Pancreas (tissue), 10 donors: ENCODE results near the gene CDC34. TPM values are rescaled to one million over a fixed set of nuclear protein-coding genes. Genes with fewer than 3 reads are reported as not detected.

ENCODE experiments used
- ATAC-seq, 4 donors: fragments of 200-7000 bp; cut with Tn5 transposase; one replicate each; pipeline versions ENCODE4 v1.8.0 to v1.9.1; 2020; ENCODE audit warnings: mild to moderate bottlenecking in 4 of 4, moderate library complexity in 4 of 4
- DNase-seq, 6 donors: peaks; one replicate each; pipeline ENCODE4 v3.0.0-alpha.2; 2020
- FAIRE-seq: peaks from 2 replicates; lab custom pipeline; 2012; peaks lifted over from hg19 to GRCh38; lab: Jason Lieb, UNC
- H3K27ac ChIP-seq, 4 donors: fragments of 200-600 bp; sonication (generic); 1 replicate in 3 of 4; 2 replicates in 1 of 4; pipeline versions ENCODE4 v1.5.0 to v1.8.0; 2020
- H3K27me3 ChIP-seq, 4 donors: fragments of 200-600 bp; one replicate each; pipeline ENCODE4 v1.8.0; 2021
- H3K36me3 ChIP-seq, 3 donors: fragments of 200-600 bp; sonication (generic) in 1 of 3; one replicate each; pipeline versions ENCODE4 v1.5.0 to v1.8.0; 2020 to 2021
- H3K4me1 ChIP-seq, 3 donors: fragments of 200-600 bp; one replicate each; pipeline ENCODE4 v1.8.0; 2021
- H3K4me3 ChIP-seq, 4 donors: fragments of 200-600 bp; sonication (generic) in 2 of 4; one replicate each; pipeline versions ENCODE4 v1.5.0 to v1.8.0; 2020 to 2021
- H3K9me3 ChIP-seq, 4 donors: fragments of 200-600 bp; one replicate each; pipeline ENCODE4 v1.8.0; 2021
- WGBS, 2 donors: extraction: QIAGEN DNeasy Blood & Tissue Kit; methylation state at CpG; one replicate each; pipeline ENCODE4 v1.1.7; 2013; 5-methylcytosine and 5-hydroxymethylcytosine counted together
- intact Hi-C, 3 donors: fragments of 100-400 bp; cut with DNase I; formaldehyde crosslinking; loops; one replicate each; pipeline versions ENCODE4 v1.11.1 to v1.14.2; 2022
- polyA plus RNA-seq, 2 donors: library from polyadenylated mRNA; stranded (reverse); fragments of 200-250 nt; gene quantifications; one replicate each; pipeline ENCODE4 v1.2.3, GENCODE V29; 2013
- total RNA-seq, 6 donors: library from RNA; stranded (reverse); fragmentation: NEBNext Ultra II Directional in 4 of 6; extraction: Animal tissue kit (Norgen Biotek cat#: 25700) in 4 of 6; gene quantifications; one replicate each; pipeline versions ENCODE4 v1.2.1 to v1.2.4, GENCODE V29; 2021 to 2023
- TF ChIP-seq, protein P1 (sequence below), 4 donors: fragments of 200-600 bp; sonication (generic) in 3 of 4; IDR thresholded peaks; one replicate each; pipeline versions ENCODE4 v1.5.0 to v1.8.0; 2021; ENCODE audit warnings: antibody characterized with exemption in 4 of 4
- donor health status: healthy with polysubstance abuse.
- donor health status: DM: no; HTN: no; CAD: no; lungs with moderate emphysema.
- donor health status: DM: no; HTN: no; CAD: no.
- donor health status: control.
- donor health status: control.
- donor health status: Bipolar disorder and iron deficiency.
- donor health status: DM: yes; HTN: yes; CAD: no.
- donor health status: DM: no; HTN: no; CAD: no.
- donor health status: DM: no; HTN: no; CAD: no.
- donor health status: DM: yes; HTN: yes; CAD: no.

The CDC34 gene
- total and polyA plus RNA-seq, 8 donors: 26.2 to 107 (median 45.6) TPM

DNA sequence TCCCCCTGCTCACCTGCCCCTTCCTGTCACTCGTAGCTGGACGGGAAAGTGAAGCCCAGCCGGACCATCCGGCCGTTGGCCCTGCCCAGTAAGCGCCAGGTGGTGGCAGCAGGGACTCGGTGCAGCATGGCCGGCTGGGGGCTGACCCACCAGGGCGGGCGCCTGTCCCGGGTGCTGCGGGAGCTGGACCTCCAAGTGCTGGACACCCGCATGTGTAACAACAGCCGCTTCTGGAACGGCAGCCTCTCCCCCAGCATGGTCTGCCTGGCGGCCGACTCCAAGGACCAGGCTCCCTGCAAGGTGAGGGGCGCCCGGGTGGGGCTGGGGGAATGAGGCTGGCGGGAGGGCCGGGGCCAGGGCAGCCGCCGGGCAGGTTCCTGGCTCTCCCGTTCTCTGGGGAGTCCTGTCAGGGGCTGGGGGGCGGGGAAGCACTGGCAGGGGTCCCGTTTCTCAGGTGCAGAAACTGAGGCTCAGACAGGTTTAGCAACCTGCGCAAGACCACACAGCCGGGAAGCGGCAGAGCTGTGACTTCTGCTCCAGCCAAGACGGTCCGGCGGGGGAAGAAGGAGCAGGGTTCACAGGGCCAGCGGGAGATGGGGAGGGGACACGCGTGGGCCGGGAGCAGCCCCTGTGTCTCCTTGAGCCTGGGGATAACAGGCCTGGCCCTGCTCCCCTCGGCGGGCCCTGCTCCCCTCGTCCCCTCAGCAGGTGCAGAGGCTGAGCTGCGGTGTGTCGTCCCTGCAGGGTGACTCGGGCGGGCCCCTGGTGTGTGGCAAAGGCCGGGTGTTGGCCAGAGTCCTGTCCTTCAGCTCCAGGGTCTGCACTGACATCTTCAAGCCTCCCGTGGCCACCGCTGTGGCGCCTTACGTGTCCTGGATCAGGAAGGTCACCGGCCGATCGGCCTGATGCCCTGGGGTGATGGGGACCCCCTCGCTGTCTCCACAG lies 17.6 kb downstream of the CDC34 start:
- 61 to 65% methylated on average over 52 of the region's 52 CpGs for WGBS, 2 donors
- intact Hi-C loops: no loop called here
- H3K4me3 ChIP-seq: no peak overlapping the region
- DNase-seq (peak in 1 of 6 donors; percentile 72), ATAC-seq (no peak), FAIRE-seq (no peak)
- no peaks in the 10 kb centered on the region for H3K4me1 ChIP-seq
- no peak overlapping the region for H3K27ac ChIP-seq
- TF ChIP-seq, protein P1, sequence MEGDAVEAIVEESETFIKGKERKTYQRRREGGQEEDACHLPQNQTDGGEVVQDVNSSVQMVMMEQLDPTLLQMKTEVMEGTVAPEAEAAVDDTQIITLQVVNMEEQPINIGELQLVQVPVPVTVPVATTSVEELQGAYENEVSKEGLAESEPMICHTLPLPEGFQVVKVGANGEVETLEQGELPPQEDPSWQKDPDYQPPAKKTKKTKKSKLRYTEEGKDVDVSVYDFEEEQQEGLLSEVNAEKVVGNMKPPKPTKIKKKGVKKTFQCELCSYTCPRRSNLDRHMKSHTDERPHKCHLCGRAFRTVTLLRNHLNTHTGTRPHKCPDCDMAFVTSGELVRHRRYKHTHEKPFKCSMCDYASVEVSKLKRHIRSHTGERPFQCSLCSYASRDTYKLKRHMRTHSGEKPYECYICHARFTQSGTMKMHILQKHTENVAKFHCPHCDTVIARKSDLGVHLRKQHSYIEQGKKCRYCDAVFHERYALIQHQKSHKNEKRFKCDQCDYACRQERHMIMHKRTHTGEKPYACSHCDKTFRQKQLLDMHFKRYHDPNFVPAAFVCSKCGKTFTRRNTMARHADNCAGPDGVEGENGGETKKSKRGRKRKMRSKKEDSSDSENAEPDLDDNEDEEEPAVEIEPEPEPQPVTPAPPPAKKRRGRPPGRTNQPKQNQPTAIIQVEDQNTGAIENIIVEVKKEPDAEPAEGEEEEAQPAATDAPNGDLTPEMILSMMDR (IDR thresholded peaks at IDR 0.05): no peak
- no peaks in the 10 kb centered on the region for H3K36me3 ChIP-seq
- H3K27me3 ChIP-seq: no peaks in the 10 kb centered on the region
- no peaks in the 10 kb centered on the region for H3K9me3 ChIP-seq

DNA sequence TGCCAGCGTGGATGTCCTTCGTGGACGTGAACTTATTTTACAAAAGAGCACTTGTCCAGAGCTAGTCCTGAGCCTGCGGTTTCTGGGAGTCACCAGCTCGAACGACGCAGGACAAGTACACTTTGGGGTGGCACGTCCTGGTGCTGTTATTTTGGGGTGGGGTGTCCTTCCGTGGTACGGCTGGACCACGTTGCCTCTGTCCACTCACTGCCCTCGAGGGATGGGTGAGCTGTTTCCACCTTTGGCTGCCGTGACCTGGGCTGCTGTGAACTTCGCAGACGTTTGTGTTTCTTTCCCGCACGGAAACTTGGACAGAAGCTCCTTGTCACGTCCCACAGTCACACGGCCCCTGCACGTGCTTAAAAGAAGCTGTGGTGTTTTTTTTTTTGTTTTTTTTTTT lies 23.3 kb downstream of the CDC34 start:
- intact Hi-C loops: no loop called here
- Histone ChIP-seq H3K27me3 (no peaks in the 10 kb centered on the region), H3K4me3 (no peak overlapping the region), H3K36me3 (no peaks in the 10 kb centered on the region), H3K4me1 (no peaks in the 10 kb centered on the region), H3K9me3 (no peaks in the 10 kb centered on the region), H3K27ac (no peak overlapping the region)
- ATAC-seq (no peak), FAIRE-seq (no peak), DNase-seq (no peak)
- 57 to 61% methylated on average over 20 of the region's 20 CpGs for WGBS, 2 donors
- TF ChIP-seq, protein P1 (IDR thresholded peaks at IDR 0.05): no peak

DNA sequence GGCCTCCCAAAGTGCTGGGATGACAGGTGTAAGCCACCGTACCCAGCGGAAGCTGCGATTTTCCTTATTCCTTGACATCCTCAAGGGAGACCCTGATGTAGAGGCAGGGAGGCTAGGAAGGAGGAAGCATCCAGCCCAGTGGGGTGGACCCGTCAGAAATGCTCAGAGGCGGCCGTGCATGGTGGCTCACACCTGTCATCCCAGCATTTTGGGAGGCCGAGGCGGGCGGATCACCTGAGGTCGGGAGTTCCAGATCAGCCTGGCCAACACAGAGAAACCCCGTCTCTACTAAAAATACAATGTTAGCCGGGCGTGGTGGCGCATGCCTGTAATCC lies 23.9 kb downstream of the CDC34 start:
- H3K27me3 ChIP-seq: no peaks in the 10 kb centered on the region
- DNase-seq: no peak

DNA sequence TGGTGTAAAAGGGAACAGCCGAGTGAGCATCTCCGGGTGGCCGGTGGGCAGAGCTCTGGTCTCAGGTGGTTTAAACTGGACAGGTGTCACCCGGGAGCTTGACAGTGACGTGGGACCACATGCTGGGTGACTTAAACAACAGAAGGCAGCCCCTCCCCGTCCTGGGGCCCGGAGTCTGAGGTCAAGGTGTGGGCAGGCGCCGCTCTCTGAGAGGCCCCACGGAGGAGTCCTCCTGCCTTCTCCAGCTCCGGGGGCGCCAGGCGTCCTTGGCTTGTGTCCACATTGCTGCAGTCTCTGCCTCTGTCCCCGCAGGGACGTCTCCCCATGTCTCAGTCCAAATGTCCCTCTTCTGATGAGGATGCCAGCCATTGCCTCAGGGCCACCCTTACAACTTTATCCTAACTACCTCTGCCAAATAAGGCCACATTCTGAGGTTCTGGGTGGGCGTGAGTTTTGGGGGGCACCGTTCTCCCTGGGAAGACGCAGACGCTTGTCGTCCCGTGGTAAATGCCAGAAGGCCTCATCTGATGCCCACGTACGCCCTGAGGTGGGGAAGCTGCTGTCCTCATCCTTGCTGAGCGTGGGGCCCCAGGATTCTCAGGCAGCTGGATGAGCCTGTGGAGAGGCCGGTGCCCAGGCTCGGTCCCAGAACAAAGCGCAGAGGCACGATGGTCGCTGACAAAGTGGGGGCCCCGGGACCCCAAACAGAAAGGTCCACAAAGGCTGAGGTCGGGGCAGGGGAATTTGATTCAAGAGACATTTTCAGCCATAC lies 25.2 kb downstream of the CDC34 start:
- Histone ChIP-seq H3K4me3 (no peak overlapping the region), H3K27me3 (no peaks in the 10 kb centered on the region), H3K4me1 (no peaks in the 10 kb centered on the region), H3K36me3 (no peaks in the 10 kb centered on the region), H3K9me3 (no peaks in the 10 kb centered on the region), H3K27ac (no peak overlapping the region)
- ATAC-seq (no peak), DNase-seq (no peak), FAIRE-seq (no peak)
- 53 to 65% methylated on average over 30 to 31 of the region's 31 CpGs for WGBS, 2 donors
- TF ChIP-seq, protein P1 (IDR thresholded peaks at IDR 0.05): no peak
- intact Hi-C loops: no loop called here

More for the DNA sequence above, 23.9 kb downstream of the CDC34 start:
- TF ChIP-seq, protein P1 (IDR thresholded peaks at IDR 0.05): no peak
- intact Hi-C loops: no loop called here
- Histone ChIP-seq H3K27ac (no peak overlapping the region), H3K9me3 (no peaks in the 10 kb centered on the region), H3K36me3 (no peaks in the 10 kb centered on the region), H3K4me3 (no peak overlapping the region), H3K4me1 (no peaks in the 10 kb centered on the region)
- no peak for ATAC-seq
- 80 to 92% methylated on average over 13 to 14 of the region's 14 CpGs for WGBS, 2 donors
- no peak for FAIRE-seq
